H1 (cell line): ENCODE measurements around the gene ZNF263. TPM values are rescaled to one million over a fixed set of nuclear protein-coding genes. Genes with fewer than 3 reads are reported as not detected.
A peak's percentile ranks its signal among the peaks of the same experiment; 100 is the strongest.

ENCODE experiments used
- ASH2L ChIP-seq: fragments of 200-600, 300-600 bp; sonication (generic); IDR thresholded peaks from one replicate; pipeline ENCODE4 v1.7.1; 2017; ENCODE audit warnings: low read length
- CHD2 ChIP-seq: IDR thresholded peaks from 2 replicates; pipeline ENCODE4 v1.6.1; 2012; ENCODE audit warnings: low read length, improper control_type of control experiment
- POLR2A ChIP-seq, 2 experiments: IDR thresholded peaks; 1 replicate in 1 of 2; 2 replicates in 1 of 2; pipeline ENCODE4 v1.6.1; 2011; ENCODE audit warnings: low read depth in 2 of 2, low read length in 2 of 2, mild to moderate bottlenecking in 2 of 2; ENCODE audit errors: control extremely low read depth in 1 of 2
- RFX5 ChIP-seq: IDR thresholded peaks from 2 replicates; pipeline ENCODE4 v1.6.1; 2011; ENCODE audit warnings: low read depth, low read length, improper control_type of control experiment, borderline replicate concordance
- SP1 ChIP-seq: IDR thresholded peaks from 2 replicates; pipeline ENCODE4 v1.6.1; 2011; ENCODE audit warnings: low read depth, low read length
- TBP ChIP-seq: IDR thresholded peaks from 2 replicates; pipeline ENCODE4 v1.6.1; 2011; ENCODE audit warnings: low read depth, low read length, improper control_type of control experiment
- TCF12 ChIP-seq: IDR thresholded peaks from 2 replicates; pipeline ENCODE4 v1.6.1; 2011; ENCODE audit warnings: low read depth, mild to moderate bottlenecking, low read length
- YY1 ChIP-seq: IDR thresholded peaks from 2 replicates; pipeline ENCODE4 v1.6.1; 2011; ENCODE audit warnings: low read depth, mild to moderate bottlenecking, low read length
- polyA plus RNA-seq, 7 experiments: library from polyadenylated mRNA; depleted of rRNA in 3 of 7; stranded (reverse) in 5 of 7; unstranded in 2 of 7; fragments of >200 nt in 5 of 7; fragments of 200-250 nt in 2 of 7; gene quantifications; 1 replicate in 5 of 7; 2 replicates in 1 of 7; 4 replicates in 1 of 7; pipeline versions ENCODE4 v1.2.1 to v1.2.3, GENCODE V29; 2011 to 2013; ENCODE audit warnings: missing spikeins in 2 of 7, mixed read lengths in 2 of 7
- total RNA-seq: library from RNA; stranded (reverse); fragmentation: NEBNext Ultra II Directional; extraction: Animal tissue kit (Norgen Biotek cat#: 25700); gene quantifications from 2 replicates; pipeline ENCODE4 v1.2.1, GENCODE V29; 2021

The ZNF263 gene
- total and polyA plus RNA-seq, 2 of the 8 experiments (the other 6 are each of a cell fraction or from before 2014, with no cell fraction given), result 9.2 to 26.7 TPM

GRCh38 chr16:3282103-3282729, 1.1 kb upstream of the ZNF263 start (continued):
- TF ChIP-seq ASH2L (peak; percentile 46), SP1 (no peak), TBP (peak; percentile 15; the same call in 1 of the 2 replicates), YY1 (no peak), TCF12 (no peak), CHD2 (0 out of 2 replicates have a peak, but pooled peaks have one; percentile 7), POLR2A (IDR thresholded peaks at IDR 0.05; ENCODE audit: control extremely low read depth in 1 of 2, low read depth in 2 of 2, low read length in 2 of 2) (peak in 1 of 2 experiments; percentile 11; a peak in 1 of 3 replicates), RFX5 (no peak)
